GM18519 (cell line): Measurements from ENCODE around the gene CLMN.

Source experiments
- ATAC-seq: cut with Tn5 transposase; IDR thresholded peaks from one replicate; pipeline ENCODE4 v1.9.1; 2021; ENCODE audit warnings: mild to moderate bottlenecking, moderate library complexity; ENCODE audit not compliant: unreplicated experiment, low FRiP score

CLMN gene

DNA sequence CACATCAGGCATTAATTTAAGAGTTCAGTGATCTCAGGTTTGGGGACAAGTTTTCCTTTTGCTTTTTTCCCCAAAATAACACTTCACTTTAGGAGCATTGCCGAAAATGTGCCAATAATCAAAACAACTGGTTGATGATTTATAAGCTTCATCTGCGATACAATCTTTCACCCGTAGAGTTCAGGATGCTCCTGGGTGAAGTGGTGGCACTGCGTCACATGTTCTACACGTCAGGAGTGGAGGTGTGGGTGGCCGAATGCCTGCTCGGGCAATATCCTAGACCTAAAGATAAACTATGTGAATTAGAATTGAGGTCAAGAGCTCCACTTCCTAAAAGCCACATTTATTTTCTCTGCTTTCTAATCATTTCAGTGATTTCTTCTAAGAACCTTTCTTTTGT, 91.5 kb downstream of the CLMN start:
- no peak for ATAC-seq

DNA sequence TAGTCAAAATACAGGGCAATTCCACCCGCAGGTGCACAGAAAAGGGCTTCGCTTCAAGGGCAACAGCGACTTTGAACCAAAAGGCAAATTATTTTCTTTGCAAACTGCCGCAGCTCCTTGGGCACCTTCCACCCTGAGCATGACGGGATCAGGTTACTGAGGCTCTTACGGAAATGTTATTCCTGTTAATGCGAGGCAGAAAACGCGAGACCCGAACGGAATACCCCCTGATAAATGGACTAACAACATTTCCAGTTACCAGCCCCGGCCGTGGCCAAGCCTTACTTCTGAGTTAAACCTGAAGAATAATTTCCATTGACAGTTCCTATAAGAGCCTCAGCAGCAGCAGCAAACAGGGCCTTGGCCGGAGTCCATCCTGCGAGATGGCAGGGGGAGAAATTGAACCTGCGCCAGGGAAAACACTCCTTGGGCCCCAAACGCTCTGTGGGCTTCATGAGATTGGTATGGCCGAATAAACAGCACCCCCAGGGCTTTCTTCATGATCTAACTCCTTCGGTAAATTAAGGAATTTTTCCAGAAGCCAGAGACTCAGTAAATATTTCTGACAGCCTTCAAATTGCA, 92.3 kb downstream of the CLMN start:
- no peak for ATAC-seq

DNA sequence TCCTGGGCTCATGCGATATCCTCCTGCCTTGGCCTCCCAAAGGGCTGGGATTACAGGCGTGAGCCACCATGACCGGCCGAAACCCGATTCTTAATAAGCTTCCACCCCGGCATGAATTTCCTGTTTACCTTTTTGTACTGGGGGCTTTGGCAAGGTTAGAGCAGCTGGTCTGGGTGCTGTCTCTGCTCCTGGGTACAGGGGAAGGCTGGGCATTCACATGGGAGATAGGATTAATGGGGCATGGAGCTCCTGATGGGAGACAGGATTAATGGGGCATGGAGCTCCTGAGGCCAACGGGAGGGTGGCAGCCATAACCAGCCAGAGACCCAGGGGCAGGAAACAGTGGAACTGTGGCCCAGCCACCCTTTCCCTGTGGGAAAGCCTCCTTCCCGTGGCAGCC, 92.9 kb downstream of the CLMN start:
- no peak for ATAC-seq

DNA sequence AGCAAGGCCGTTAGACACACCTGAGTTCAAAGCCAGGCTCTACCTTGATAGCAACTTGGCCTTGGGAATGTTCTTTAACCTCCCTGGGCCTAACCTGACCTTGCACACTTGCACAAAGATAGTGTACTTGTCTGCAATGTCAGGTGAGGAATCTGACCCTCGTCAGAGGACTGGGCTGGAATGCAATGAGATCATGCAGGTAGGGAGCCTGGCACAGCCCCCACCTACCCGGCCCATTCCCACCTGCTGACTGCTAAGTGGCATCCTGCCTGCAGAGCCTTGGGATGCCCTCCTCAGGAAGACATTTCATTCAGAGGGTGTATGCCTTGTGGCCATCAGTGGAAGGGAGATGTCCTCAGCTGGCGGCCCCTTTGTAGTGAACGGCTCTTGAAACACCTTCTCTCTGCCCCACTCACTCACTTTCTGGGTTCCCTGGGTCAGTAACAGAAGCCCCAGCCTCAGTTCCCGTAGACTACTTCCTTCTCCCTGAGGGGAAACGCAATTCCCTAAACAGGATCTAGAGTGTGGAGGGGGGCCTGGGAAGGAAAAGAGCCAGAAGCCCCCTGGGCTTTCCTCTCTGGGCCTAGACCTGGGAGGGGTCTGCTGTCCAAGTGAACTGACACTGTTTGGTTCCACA, 94.3 kb downstream of the CLMN start:
- ATAC-seq: no peak

DNA sequence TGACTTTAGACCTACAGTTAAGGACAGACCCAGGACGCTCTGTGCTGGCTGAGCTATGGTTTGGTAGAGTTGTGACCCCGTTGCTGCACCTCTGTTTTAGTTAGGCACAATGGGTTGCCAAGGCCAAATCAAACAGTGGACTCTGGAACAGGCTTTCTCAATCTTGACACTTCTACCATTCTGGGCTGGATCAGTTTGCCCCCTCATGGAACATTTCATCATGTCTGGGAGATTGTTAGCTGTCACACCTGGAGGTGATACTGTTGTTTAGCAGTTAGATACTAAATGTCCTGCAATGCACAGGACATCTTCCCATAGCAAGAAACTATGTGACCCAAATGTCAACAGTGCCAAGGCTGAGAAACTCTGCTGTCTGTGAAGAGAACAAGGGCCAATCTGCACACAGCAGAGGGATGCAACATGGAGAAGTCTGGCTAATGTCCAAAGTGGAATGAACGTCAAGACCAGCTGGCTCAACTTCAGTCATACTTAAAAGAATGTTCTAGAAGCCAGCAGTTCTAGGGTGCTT, 96.8 kb downstream of the CLMN start:
- no peak for ATAC-seq

DNA sequence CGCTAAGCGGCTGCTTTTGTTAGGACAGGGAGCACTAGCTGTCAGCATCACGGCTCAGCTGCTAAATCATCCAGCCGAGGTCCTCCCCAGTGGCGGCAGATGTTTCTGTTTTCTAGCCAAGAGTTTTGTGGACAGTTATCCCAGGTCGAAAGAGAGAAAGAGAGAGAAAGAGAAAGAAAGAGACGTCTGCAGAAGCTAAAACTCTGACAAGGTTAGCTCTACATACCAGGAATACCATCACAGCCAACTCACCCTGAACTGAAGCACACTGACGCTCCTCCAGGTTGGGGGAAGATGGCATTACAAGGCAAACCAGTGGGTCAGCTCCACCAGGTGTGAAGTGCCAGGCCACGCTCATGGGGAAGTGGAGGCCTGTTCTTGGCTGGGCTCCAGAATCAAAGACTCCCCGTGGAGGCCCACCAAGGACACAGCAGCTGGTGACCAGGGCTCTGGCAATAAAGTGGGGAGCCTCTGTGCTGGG, 97.5 kb downstream of the CLMN start:
- ATAC-seq: no peak

DNA sequence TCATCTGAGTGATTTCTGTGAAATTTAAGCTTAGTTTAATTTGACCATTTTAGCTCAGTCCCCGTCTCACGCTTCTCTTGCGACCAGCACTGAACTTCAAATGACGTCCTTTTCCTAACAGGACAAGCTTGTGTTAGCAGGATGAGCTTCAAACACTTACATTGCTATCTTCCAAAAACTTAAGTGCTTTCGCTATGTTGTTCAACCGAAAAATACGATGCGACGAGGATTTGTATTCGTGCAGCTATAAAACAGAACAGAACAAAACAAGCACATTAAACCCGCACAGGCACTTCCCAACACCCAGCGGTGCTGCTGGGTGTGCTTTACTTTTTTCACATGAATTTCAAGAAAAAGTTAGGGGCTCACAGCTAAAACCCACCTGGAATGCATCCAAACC, 98.2 kb downstream of the CLMN start:
- ATAC-seq: no peak

DNA sequence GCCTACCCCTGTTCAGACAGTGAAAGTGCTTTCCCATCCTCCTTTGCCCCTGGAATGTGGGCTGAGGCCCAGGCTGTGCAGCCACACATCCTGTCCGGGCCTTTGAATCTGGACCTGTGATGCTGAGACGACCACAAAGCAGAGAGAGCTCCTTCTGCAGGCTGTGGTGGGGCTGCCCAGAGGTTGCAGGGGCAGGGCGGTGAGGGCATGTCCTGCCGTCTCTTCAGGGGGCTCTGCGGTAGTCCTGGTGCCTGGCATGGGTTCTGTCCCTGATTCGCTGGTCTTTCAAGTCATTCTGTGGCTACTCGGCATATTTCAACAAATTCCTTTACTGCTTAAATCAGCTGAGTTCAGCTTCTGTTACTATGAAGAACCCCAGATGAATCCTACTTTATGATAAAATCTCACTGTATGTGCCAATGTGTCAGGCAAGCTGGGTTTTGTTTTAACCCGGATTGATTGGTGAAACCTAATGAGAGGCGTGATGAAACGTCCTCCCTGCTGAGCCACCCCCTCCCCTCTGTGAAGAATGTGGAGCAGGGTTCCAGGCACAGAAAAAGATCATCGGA, 99.0 kb downstream of the CLMN start:
- no peak for ATAC-seq

DNA sequence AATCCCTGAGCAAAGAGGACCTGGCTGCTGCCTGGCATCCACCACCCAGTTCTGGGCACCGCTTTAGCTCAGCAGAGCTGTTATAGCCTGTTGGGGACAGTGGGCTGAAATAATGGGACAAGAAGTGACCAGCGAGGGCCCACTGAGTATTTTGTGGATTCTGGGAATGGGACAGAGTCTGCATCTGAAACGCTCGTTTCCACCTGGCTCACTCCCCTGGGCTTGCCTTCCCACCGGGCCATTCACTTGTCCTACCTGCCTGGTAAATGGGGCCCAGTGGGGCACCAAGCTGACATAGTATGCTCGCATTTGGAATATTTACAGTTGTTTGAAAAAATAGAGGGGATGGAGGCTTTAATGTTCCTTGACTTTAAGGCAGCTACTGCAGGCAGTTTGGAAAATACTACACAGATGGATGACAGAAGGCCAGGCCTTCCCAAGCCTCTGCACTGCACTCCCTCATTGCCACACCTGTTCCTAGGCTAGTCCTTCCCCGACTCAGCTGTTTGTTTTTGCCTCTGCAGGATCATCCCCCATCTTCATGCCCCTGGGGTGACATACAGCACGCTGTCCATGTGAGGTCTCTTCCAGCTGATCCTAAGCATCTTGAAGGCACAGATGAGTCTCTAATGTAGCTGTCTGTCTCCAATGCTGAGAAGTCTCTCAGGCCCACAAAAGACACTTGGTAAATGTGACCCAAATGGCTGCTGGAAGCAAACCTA, 101.1 kb downstream of the CLMN start:
- ATAC-seq: no peak

DNA sequence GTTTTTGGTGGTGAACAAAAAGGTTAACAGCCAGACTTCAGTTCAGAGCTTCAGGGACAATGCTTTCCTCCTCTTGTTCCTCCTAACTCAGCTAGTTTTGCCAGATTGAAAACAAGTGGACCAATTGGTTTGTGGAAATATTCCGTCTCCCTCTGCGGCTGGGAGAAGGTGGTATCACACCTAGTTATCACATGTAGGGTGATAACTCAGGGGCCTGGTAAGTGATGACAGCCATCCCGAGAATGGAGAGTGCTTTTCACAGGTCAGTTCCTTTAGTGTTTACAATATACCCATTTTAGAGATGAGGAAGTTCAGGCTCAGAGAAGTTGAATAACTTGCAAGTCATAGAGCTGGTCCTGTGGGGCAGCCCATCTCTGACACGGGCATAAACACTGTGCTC, 101.7 kb downstream of the CLMN start:
- ATAC-seq: no peak

DNA sequence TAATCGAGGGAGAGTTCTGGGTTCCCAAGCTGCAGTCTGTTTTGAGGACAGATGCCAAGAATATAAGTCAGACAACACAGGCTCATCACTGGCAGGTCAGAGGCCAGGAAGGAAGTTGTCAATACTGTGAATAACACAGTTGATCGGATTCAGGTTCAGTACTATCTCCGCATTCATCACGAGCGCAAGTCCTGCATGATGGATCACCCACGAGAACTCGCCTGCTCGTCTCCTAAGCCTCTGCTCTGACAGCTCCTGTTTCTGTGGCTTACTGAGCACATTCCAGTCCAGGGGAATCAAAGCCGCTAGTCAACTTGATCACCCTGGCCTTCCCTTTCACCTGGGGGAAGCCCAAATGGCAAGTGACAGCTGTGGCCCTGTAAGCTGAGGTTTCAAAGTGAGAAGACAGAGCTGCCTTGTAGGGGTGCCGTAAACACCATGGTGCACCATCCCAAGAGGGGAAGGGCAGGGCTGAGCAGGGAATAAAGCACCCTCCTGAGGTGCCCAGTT, 102.3 kb downstream of the CLMN start:
- ATAC-seq: no peak

DNA sequence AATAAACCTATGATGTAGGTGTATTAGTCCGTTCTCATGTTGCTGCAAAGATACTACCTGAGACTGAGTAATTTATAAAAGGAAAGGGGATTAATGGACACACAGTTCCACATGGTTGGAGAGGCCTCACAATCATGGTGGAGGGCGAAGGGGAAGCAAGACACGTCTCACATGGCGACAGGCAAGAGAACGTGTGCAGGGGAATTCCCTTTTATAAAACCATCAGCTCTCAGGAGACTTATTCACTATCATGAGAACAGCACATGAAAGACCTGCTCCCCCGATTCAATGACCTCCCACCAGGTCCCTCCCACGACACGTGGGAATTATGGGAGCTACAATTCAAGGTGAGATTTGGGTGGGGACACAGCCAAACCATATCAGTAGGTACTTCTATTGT, 103.7 kb downstream of the CLMN start:
- no peak for ATAC-seq

DNA sequence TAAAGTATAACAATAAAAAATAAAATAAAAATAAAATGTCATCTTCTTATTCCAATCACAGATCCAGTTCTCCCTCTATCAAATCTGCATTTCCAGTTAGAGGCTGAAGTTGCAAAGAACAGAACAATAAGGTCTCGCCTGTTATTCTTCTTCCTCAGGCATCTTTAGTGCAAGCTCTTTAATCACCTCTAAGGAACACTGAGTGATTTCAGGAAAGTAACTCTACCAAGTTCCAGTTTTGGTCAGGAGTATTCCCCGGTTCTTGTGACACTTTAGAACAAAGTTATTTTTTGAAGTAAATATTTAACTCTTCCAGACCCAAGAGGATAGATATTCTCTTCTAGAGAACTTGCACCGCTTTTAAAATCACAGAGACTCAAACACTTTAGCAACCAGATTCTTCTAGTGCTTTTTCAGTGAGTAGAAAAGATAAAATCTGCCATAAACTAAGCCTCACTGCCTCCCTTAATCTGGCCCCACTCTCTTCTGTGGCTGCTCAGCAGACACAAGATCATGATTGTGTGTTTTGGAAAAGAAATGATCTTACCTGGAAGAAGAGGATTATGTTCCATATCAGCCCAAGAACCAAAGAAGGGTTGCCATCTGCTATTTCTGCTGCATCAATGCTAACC, 104.5 kb downstream of the CLMN start:
- ATAC-seq: no peak

DNA sequence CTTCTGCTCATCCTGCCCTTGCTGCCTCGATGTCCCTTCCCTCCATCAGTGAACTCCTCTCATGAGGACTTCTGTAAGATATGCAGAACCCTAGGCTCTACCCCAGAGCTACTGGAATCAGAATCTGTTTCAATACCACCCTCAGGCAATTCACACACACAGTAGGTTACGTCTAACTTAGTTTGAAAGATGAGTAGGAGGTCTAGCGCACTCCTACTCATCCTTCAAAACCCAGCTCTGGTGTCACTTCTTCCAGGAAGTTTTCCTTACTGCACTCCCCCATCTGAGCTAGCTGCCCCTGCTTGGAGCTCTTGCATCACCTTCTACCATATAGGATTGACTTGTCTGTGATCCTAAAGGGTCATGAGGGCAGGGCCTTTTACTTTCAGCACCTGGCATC, 105.9 kb downstream of the CLMN start:
- no peak for ATAC-seq

DNA sequence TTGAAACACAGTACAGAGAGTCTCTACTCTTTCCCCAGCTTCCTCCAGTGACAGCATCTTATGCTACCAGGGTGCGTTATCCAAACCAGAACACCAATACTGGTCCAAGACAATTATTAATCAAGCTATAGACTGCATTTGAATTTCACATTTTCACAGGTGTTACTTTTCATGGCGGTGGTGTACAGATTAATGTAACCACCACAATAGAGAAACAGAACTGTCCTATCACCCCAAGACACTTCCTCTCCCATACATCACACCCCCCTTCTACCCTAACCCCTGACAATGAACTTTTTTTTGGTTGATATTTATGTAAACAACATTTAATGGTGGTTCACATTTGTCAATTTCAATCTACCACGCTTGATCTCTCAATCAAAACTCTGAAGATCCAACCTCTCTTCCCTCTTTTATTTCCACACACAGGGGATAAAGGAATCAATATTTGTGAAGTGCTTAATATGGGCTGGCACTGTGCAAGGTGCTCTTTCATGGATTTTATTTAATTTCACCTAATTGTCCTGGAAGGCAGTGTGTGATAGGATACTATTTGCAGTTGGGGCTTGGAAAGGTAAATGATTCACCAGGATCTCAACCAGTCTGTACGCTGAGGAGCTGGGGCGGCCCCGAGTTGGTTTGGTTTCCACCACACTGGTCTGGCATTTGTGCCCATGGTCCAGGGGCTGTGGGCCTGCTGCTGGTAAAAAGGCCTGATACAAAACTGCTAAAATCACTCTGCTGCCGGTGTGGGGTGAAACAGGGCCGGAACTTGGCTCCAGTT, 107.8 kb downstream of the CLMN start:
- no peak for ATAC-seq

DNA sequence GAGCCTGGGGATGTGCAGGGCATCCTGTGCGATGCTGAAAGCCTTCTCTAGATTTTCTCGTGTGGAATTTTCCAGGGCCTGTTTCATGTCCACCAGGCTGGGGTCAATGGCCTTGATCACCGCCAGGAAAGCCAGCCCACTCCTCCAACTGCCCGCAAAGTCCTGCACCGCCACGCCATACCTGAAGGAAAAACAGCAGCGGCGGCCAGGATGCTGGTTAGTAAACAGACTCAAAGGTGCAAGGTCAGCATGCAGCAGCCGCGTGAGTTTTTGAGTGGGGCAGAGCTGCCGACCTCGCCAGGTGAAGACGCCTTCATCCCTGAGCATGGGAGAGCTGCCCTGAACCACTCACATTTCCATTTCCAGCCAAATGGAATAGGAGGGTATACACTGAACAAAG, 109.0 kb downstream of the CLMN start:
- no peak for ATAC-seq

DNA sequence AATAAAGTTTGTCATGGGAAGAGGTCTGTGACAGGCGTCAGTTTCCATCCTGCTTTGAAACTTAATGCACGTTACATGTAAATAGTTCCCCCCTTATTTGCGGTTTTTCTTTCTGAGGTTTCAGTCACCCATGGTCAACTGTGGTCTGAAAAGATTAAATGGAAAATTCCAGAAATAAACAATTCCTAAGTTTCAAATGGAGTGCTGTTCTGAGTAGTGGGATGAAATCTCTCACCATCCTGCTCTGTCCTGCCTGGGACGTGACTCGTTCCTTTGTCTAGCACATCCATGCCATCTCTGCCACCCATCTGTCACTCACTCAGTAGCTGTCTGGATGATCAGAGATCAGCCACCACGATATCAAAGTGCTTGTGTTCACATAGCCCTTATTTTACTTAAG, 111.1 kb downstream of the CLMN start:
- ATAC-seq: no peak

DNA sequence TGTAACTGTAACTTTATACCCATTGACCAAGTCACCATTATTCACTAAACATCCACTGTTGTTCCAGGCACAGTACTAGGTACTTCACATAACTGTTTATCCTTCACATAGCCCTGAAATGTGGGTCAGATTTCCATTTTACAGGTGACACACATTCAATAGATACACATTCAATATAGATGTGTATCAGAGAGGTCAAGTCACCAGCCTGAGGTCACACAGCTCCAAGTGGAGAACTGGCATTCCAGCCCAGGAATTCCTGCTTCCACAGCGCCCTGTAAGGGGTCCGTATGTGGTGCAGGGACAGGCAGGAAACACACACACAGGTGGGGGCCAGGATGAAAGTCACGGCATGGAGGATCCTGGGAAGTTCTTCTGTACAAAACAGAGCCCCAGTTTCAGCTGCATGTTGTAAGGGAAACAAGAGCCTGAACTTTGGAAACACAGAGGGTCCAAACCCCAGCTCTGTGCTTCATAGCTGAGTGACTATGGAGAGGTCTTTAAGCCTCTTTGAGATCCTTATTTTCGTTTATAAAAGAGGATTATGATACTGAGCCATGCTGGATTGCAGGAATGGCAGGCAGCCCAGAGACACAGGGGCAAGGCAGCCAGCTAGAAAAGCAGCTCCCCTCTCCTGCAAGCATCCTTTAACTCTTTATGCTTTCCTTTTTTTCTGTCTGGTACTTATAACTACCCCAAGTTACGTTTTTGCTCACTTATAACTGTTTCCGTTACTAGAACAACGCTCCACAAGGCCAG, 112.1 kb downstream of the CLMN start:
- no peak for ATAC-seq

DNA sequence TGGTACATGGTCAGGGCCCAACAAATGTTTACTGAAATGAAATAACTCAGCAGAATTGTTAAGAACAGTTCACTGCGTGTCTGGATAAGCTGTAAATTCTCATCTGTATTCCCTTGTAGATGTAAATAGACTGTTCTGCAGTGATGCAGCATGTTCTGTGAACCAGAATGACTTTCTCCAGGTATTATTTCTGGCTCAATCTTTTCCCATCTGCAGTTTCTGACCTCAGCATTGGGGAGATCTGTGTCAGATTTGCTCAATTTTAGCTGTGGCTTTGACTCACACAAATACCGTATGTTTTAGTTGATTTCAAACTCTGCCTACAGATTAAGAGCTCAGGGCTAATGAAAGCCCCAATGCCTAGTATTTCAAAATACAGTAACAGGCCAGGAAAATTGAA, 113.2 kb downstream of the CLMN start:
- no peak for ATAC-seq
